Epithelial cell of esophagus (primary cell): ENCODE measurements around the gene ATRIP.

Source experiments
- DNase-seq: peaks from one replicate; pipeline ENCODE4 v3.0.0; 2010; ENCODE audit warnings: low read depth
- H3K4me3 ChIP-seq: 2 replicates; pipeline ENCODE4 v1.5.1; 2011; ENCODE audit warnings: mild to moderate bottlenecking, low read length, control low read depth
- CTCF ChIP-seq: IDR thresholded peaks from 2 replicates; pipeline ENCODE4 v1.5.1; 2011; ENCODE audit warnings: low read depth, mild to moderate bottlenecking, low read length, control low read depth, inconsistent platforms; ENCODE audit not compliant: insufficient read depth; ENCODE audit errors: missing control alignments

The ATRIP gene

GRCh38 chr3:48500656-48501055 lies 54.1 kb downstream of the ATRIP start:
- no peak overlapping the region for H3K4me3 ChIP-seq
- DNase-seq, result peak; percentile 47
- no peak for TF ChIP-seq CTCF

- H3K4me3 ChIP-seq, result no peak overlapping the region
- no peak for DNase-seq
- no peak for TF ChIP-seq CTCF
Observed at GRCh38 chr3:48501196-48501595, 54.7 kb downstream of the ATRIP start.

DNA sequence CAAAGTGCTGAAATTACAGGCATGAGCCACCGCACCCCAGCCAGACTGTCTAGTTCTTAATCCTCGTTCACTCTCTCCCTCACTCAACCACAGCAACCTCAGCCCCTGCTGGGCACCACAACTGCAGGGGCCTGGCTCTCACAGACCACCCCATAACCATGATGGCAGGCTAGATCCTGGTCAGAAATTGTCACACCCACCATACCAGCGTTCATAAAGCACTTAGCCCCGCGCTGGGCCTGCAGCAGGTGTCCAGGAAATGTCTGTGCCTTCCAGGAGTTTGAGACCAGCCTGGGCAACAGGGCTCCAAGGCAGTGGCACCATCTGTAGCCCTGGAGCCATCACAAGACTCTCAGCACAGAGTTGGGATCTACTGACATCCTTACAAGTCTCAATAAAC lies 55.6 kb downstream of the ATRIP start:
- H3K4me3 ChIP-seq, result no peak overlapping the region
- DNase-seq, result no peak
- TF ChIP-seq CTCF, result no peak

GRCh38 chr3:48502728-48503168 lies 56.2 kb downstream of the ATRIP start:
- no peak for TF ChIP-seq CTCF
- DNase-seq, result no peak
- H3K4me3 ChIP-seq, result no peak overlapping the region

DNA sequence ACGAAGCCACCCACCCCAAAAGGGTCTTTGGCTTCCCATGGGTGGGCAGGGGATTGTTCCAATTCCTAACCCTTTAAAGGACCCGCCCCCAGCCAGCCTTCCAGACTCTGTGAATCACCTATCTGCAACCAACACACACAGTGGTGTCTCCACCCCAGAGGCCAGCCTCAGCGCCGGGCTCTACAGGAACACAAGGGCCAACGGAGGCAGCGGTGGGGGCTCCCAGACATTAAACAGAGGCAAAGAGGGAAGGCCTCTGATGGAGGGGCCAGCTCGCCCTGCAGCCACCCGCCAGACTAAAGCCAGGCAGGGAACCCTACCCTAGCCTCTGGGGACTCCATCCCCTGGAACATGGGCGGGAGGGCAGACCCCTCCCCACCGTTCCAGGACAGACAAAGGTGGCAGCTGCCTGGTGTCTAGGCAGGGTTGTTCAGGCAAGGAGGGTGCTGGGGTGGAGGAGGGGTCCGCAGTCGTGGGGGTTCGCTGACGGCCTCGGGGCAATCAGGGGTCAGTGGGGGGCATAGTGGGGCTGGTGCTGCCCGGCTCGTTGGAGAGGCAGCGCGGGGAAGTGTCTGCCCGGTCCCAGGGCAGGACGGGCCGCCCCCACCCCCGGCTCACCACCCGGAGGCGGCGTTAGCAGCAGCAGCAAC lies 57.0 kb downstream of the ATRIP start:
- peak; percentile 62 for DNase-seq
- TF ChIP-seq CTCF, result no peak
- H3K4me3 ChIP-seq, result peak overlapping the region; percentile 59

- no peak for TF ChIP-seq CTCF
- peak; percentile 54 for DNase-seq
- H3K4me3 ChIP-seq, result peak within 1 kb of the TSS; percentile 59
Observed at GRCh38 chr3:48504051-48504946, 57.8 kb downstream of the ATRIP start, which contains the start of gene SHISA5. Gene SHISA5 (minus strand): TSS chr3:48504174. CDS start chr3:48504094, 80 bp downstream.
